Measurements from ENCODE around the gene C2orf66. TPM values are rescaled to one million over a fixed set of nuclear protein-coding genes. Genes with fewer than 3 reads are reported as not detected.

Gene C2orf66
- polyA plus RNA-seq, 4 donors = 0.35 to 0.44 (median 0.37) TPM; not detected in 1

DNA sequence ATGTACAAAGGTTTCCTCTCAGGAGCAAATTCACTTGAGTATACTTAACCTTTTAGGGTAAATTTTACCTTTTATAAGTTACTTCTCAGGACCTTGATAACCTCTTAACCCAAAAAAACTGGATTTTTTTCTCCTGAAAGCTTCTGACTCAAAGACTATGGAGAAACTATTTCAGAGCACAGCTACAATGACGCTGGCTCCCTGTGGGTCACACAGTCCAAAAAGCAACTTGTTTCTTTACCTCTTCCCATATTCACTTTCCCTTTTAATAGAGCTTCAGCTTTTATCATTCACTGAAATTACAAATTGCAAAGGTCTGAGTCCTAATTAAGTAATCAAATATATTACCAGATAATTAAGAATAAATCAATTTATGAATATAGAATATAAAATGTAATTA lies 42.1 kb downstream of the C2orf66 start:
- no peak for DNase-seq (ENCODE audit: low read depth in 4 of 4, low spot score in 3 of 4)

GRCh38 chr2:196759378-196759706 lies 49.8 kb downstream of the C2orf66 start:
- DNase-seq (ENCODE audit: low read depth in 4 of 4, low spot score in 3 of 4) = no peak

GRCh38 chr2:196758474-196759377 lies 50.4 kb downstream of the C2orf66 start:
- DNase-seq (ENCODE audit: low read depth in 4 of 4, low spot score in 3 of 4) = no peak

Other genes with a start within 250 kb of the C2orf66 start
- gene HECW2, start 215.8 kb downstream of the C2orf66 start, polyA plus RNA-seq (ENCODE audit: insufficient read length in 4 of 4) = 10 to 100 TPM; 13.1 to 21.9 (median 18.1) TPM
- gene CCDC150, start 169.6 kb downstream of the C2orf66 start, polyA plus RNA-seq (ENCODE audit: insufficient read length in 4 of 4) = 10 to 100 TPM; 16.7 to 22.6 (median 20.9) TPM
- gene GTF3C3, start 9.7 kb downstream of the C2orf66 start, polyA plus RNA-seq (ENCODE audit: insufficient read length in 4 of 4) = 10 to 100 TPM; 50.3 to 67.4 (median 60.2) TPM
- gene PGAP1, start 117.4 kb upstream of the C2orf66 start, polyA plus RNA-seq (ENCODE audit: insufficient read length in 4 of 4) = 10 to 100 TPM; 27.7 to 29.8 (median 28.6) TPM

Measured in right renal pelvis (tissue), 4 donors.